ENCODE results near the gene PURA.

Gene PURA

DNA sequence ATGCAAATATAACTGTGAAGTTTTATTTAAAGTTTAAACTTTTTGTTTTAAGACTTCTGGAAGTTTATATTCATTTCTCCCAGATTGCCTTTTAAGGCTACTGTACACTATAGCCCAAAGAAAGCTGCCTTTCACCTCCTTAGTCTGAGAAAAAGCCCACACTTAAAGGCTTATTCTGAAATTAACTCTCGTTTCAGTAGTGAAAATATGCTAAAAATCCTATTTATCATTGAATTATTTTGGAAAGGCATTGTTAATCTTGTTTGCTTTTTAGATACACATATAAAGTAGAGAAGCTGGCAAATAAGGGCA, 3.3 kb upstream of the PURA start:
- no peak for DNase-seq

DNA sequence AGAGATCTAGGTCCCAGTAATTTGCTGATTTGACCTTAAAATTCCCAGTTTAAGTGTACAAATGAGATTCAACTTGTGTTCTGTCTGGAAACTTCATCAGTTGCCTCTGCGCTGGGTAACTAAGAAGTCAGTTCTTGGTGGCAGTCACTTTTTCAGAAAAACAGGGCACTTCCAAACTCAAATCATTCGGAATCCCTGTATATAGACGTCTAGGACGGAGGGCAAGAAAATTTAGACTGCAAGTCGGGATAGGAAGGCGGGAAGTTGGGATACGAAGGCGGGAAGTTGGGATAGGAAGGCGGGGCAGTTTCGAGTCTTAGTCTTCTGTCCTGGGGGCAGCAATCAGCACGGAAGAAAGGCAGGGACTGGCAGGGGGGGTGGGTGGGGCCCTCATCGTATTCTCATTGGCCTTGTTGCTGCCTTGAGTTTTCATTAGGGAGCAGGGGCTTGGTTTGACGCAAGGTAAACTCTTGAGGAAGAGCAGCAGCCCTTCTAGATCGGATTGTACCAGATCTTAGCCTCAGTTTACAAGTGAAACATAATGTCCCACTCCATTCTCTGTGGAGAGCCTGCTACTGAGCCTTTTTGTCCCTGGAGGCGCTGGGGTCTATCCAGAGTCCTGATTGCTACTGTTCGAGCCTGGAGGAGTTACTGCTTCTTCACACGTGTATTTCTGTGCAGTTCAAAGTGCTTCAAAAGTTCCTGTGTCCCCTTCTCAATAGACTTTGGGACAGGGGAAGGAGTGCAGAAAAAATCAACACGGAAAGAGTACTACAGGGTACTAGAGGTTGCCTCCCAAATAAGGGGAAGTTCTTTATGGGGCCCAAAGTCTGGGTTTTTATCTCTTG, 2.7 kb upstream of the PURA start:
- no peak for DNase-seq

DNA sequence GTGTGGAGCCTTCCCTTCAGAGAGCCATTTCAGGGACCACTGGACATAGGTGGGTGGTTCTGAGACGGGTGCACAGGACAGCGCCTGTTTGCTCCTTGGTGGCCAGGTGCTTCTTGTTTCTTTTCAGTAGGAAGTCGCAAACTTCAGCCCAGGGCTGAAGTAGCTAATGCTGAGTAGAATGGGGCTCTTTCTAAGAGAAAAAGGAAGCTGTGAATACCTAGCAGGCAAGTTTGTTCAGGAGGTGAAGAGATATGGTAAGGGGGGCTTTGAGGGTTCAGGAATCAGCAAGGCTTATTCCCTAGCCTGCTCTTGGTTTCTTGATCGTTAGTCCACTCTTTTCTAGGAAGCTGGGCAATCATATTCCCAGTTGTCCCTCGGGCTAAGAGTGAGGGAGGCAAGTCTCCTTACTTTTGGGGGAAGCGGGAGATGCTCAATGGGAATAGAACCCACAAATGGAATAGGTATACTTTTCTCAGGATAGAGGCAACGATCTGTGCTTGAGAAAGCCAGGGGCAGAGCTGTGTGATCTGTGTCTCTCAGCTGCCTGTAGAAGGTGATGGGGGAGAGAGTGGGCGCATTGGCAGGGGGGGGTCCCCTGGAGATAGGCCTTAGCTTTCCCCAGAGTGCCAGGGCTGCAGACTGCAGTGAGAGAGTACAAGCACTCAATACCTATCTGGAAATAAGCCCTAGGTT, 1.9 kb upstream of the PURA start:
- no peak for DNase-seq

DNA sequence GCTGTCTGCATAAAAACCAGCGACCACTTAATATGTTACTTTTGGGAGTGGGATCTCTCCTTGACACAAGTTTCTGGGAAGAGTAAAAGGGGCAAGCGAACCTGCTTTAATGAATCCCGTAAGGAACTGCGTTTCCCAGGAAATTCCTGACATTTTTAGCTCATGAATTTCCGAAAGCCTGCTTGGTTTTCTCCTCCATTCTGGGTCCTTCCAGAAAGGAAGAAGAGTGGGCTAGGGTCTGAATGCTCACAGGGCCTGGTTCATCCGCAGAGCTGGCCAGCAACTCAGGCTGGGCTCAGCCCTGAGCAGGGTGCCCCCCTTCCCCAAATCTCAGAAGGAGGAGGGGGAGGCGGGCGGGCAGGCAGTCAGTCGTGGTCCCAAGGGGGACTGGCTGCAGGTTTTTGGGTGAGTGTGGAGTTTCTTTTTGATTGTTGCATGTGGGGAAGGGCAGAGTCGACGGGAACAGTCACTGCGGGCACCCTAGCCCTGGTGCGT, 1.2 kb upstream of the PURA start:
- DNase-seq: no peak

DNA sequence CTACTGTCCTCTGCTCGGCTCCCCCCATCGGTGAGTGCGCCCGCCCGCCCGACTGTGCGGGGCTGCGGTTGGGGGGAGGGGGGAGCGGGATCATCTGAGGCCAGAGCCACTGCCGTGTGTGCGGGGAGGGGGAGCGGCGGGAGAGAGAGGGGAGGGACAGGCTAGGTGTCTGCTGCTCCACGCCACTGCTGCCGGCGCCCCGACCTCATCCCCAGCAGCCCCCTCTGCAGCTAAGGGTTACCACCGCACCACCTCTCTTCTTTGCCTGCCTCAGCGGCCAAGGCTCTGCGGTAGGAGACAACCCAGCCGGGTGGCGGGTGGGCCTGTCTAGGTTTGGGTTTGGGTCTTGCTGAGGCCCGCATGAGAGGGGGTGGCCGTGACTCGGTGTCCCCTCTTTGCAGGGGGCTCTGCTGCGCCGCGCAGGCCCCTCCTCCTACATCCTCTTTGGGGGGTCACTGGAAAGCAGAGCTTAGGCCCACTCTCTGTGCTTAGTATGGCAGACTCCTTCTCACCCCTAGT, 670 bp upstream of the PURA start:
- DNase-seq: no peak

DNA sequence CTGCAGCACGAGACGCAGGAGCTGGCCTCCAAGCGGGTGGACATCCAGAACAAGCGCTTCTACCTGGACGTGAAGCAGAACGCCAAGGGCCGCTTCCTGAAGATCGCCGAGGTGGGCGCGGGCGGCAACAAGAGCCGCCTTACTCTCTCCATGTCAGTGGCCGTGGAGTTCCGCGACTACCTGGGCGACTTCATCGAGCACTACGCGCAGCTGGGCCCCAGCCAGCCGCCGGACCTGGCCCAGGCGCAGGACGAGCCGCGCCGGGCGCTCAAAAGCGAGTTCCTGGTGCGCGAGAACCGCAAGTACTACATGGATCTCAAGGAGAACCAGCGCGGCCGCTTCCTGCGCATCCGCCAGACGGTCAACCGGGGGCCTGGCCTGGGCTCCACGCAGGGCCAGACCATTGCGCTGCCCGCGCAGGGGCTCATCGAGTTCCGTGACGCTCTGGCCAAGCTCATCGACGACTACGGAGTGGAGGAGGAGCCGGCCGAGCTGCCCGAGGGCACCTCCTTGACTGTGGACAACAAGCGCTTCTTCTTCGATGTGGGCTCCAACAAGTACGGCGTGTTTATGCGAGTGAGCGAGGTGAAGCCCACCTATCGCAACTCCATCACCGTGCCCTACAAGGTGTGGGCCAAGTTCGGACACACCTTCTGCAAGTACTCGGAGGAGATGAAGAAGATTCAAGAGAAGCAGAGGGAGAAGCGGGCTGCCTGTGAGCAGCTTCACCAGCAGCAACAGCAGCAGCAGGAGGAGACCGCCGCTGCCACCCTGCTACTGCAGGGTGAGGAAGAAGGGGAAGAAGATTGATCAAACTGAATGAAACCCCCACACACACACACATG, 654 bp downstream of the PURA start:
- no peak for DNase-seq

DNA sequence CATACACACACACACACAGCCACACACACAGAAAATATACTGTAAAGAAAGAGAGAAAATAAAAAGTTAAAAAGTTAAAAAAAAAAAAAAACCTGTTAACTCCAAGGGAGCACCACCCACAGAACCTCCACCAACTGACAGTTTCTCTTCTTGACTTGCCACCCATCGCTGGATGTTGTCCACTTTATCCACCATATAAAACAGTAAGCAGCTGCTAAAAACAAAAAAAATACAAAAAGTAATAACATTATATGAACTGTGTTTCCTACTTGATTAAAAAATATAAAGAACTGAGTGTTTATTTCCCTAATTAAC, 1.2 kb downstream of the PURA start:
- DNase-seq: no peak

DNA sequence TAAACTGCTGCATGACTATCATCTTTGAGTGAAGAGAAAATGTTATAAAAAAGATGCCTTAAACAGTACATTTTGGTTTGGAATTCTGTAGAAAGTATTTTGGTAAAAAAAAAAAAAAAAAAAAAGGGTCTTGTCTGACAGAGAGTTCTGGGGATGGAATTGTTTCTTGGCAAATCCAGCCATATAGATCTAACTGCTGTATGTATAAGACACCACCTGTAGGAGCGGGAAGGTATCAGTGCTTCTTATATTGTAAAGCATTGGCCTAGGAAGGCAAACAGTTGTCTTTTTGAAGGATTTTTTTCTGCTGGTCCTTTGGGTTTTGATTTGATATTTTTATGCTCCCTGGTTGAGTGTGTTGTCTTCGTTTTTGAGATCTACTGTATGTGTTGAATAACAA, 2.8 kb downstream of the PURA start:
- DNase-seq: no peak

DNA sequence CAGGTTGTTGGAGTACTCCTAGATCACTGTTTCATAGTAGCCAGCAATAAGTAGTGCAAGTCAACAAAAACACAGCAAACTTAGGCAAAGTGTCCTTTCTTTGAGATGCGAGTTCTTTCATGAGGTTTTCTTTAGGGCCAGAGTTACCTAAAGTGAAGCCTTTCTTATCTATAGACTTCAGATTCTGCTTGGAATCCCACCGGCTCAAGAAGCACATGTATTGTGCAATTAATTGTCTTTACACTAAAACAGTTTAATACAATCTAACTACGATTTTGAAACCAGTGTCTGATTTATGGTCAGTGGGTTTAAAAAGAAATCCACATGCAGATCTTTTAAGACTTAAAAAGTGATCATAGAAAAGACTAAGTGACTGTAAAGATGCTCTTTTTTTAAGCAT, 3.6 kb downstream of the PURA start:
- DNase-seq: no peak

DNA sequence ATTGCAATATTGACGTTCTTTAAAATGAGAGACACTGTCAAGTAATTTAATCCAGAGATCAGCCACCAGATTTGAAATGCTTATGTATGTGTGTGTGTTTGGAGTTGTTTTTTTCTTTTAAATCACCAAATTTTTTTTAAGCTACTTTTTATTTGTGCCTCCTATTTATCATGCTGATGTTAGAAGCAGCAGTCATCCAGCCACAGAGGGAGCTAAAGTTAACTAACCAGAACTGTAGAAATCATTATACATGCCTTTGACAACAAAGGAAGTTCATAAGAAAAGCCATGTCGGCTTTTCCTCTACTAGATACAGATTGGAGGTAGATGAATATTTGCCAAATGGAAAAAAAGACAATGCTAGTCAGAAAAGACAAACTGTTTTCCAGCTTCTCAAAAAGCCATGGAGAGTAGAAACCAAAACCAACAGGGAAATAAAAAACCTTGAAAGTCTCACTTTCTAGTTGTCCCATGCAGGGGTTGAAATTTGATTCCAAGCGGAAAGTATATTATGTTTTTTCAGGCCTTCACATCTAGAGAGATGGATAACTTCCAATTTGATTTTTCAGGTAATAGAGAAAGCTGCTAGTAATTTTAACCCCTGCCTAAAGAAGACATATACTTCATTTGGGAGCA, 4.5 kb downstream of the PURA start:
- no peak for DNase-seq

DNA sequence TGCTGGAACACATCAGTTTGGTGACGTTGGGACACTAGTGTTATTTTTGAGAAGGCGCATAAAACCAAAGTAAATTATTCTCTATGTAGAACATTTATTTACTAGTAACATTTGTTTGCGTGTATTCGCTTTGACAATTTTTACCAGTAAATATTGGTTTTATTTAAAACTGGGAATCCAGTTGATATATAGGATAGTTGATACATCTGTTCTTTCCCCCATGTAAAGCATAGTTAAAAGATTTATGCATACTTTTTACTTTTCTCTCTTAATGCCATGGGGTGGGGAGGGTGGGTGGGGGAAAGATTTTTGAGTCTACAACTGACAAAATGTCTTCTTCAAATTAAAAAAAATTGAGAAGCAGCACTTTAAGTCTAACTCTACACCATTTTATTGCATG, 11.7 kb downstream of the PURA start, which contains the start of gene IGIP:
Gene IGIP, plus strand, starts transcription at position 301 of the 400 bp plus-strand sequence. CDS start 2,540 bp downstream, outside the sequence.
- DNase-seq: no peak

DNA sequence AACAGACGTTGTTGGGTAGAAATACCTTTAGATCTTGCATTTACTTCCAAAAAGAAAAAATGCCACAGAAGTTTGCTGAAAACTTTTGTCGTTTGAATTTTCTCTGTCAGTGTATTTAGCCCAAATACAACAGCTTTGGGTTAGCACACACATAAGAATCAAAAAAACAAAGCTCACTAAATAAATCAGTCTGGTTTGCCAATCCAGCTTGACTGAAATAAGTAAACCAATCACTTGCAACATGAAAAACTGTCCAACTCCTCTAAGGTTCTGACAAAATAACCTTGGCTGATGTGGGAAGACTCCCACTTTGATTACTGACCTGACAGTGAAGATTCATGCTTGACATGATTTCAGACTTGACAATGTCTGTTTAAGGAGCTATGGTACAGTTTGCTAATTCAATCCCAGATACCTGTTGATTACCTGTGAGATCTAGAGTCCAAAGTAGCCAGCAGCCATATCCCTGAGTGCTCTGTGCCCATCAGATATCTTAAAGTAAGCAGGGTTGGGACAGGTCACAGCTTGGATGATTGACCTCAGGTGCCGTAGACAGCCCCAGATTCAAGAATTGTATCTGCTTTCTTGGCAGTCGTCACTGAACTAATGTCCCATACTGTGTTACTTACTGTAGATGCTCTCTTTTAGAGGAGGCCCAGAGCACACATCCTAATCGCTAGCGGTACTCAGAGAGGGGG, 12.6 kb downstream of the PURA start:
- no peak for DNase-seq

DNA sequence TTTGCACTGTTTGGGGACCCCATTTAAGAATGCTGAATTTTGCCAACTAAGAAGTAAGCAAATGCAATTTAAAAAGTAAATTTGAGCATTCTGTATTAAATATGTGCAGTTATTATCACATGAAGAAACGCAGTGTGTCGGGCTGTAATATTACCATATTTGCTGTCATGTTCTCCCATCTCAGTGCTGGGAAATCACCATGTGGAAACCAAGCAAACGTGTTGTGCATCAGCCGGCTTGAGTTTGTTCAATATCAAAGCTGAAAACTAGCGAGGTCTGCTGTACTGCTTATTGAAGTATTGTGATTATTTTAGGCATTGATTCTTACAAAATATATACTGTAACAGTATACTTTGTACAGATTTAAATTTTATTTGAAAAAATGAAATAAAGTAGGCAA, 14.5 kb downstream of the PURA start:
- no peak for DNase-seq

DNA sequence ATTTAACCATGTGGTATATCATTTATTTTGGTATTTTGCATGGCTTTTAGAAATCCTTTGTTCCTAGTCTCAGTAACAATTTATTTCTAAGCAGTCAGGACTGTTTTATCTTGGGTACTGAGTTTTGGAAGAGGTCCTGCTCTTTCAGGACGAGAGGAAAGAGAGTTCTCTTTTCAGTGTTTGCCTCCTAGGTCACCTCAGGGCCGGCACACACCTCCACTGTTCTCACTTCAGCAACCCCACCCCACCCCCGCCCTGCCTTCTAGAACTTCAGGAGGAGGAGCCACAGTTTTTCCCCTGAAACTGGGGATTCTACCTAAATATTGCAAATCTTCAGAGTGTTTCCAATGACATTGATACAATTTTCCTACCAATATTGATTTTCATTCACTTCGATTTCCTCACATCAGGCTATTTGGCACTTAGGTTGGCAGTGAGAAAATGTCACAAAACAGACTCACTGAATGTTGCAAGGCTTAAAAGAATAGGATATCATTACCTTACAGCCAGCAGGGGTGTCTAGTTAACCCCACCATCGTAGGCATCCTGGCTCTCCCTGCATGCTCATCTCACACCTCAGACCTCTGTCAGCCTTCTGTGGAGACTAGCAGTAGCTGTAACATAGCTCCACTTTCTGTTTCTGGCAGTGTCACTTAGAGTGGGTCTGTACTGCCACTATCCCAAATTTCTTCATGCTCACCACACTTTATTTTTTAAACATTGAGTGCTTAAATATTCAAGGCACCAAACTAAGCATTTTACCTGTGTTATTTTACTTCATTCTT, 17.2 kb downstream of the PURA start:
- DNase-seq: no peak

DNA sequence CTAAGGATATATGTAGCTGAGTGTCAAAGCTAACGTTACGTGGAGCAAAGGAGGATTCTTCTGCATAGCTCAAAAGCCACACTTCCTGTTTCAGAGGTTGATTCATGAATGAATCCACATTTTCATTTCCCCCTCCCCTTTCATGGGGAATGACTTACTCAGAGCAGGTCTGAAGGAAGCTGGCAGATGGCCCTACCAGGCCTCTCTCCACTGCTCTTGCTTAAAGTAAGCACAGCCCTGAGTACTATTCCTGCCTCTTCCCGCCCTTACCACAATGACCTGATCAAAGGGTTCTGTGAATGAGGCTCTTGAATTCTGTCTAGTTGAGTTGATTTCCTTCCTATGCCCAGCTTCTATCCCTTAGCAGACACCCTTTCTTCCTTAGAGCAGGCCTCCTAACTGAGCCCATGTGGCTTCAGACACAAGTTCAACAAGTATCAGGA, 18.1 kb downstream of the PURA start:
- DNase-seq: no peak

DNA sequence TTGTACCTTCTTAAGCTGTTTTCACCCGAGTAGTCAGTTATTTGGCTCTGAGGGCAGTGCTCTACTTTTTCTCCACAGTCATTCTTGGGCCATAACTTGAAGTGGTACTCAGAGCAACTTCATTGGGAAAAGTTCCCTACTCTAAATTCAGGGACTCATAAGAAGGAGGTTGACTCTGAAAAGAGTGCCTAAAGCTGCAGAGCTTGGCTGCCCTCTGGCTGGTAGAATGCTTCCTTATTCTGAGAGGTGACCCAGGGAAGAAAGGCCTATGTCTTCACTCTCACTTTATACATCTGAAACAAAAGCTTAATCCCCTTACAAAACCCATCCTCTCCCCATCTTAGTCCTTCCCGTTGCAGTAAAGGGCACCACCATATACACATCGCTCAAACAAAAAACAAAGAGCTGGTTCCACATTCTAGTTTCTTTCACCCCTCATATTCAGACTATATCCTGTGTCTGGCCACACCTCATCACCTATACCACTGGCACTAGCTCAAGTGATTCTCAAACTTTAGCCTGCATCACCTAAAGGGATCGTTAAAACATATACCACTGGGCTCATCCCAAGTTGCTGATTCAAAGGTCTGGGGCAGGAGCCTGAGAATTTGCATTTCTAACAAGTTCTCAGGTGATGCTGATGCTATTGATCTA, 19.7 kb downstream of the PURA start:
- DNase-seq: no peak

DNA sequence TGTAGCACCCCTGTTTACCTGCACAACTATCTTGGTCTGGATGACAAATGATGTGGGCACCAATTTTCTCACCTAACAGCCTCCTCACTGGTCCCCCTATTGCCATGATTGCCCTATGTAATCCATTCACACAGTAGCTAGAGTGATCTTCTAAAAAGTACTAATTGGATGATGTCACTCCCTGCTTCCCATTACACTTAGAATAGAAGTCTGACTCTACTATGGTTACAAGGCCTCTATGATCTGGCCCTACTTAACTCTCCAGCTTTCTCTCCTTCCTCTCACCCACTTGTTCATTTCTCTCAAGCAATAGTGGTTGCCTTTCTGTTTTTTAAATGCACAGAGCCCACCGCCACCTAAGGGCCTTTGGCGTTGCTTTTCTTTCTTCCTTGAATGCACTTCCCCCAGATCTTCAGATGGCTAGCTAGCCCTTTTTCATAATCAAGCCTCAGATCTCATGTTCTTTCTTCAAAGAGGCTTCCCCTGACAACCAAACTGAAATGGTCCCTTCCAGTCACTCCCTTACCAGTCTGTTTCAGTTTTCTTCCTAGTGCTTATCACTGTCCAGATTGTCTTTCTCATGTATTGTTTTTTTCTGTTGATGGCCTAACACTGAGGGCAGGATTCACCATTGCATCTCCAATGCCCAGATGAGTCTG, 20.5 kb downstream of the PURA start:
- no peak for DNase-seq

DNA sequence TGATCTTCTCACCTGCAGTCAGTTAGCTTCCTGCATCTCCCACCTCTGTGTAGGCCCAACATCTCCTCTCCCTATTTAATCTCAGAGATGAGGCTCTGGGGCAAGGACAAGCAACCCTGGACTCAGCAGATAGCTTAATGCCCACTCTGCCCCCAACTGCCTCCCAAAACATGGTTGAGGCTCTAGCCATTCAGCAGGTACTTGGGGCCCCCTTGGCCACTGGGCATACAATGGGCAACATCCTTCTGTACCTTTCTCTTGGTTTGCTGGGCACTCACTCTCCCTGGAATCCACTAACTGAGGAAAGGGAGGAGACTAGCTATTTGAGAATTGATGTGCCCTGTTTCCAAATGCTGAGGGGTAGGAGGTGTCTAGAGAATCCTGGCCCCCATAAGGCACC, 21.2 kb downstream of the PURA start:
- DNase-seq: no peak

DNA sequence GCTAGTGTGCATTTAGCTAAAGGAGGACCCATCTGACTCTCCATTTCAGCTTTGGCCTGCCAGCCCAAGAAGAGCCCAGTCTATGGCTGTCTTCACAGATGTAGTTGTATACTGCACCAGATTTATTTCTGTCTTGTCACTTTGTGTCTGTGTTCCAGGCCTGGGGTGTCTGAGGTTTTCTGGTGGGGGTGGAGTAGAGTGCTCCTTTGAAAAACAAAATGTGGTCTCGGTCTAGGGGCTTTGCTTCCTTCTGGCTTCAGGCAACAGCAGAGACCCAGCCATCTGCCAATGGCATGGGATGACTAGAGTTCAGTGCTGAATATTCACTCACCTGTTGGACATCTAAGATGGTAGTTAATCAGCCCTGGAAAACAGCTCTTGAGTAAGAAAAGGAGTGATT, 22.7 kb downstream of the PURA start:
- DNase-seq: no peak

DNA sequence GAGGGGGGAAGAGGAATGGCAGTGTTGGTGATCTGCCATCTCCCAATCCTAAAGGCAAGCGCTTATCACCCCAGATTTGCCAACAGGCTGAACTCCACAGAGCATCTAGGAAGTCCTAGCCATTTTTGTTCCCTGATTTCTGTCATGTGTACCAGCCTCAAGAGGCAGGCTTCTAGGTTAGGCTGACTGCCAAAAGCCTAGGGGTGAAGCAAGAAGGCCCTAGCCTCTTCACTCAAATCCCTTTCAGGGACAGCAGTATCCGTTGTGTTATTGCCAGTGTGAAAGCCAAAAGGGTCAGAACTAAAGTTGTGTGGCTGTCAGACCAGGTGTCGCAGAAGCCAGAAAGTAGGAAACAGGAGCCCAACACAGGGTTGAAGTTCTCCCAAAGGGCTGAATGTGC, 26.5 kb downstream of the PURA start:
- DNase-seq: no peak
